SK-N-SH treated with all-trans-retinoic acid at 6 μM for 48 hours (cell line): ENCODE data around the gene WWC2.

Source experiments
- ATAC-seq: fragments of 200-7000 bp; cut with Tn5 transposase; 3 replicates; pipeline ENCODE4 v1.9.1; 2020; ENCODE audit warnings: mild to moderate bottlenecking, moderate library complexity
- ARNTL ChIP-seq: fragments of 450-650 bp; formaldehyde crosslinking; IDR thresholded peaks from 2 replicates; pipeline ENCODE4 v1.5.0; 2020; ENCODE audit warnings: low read depth, mild to moderate bottlenecking, moderate library complexity, borderline replicate concordance
- ESRRG ChIP-seq: fragments of 250-450 bp; sonication (Bioruptor Pico); IDR thresholded peaks from 2 replicates; pipeline ENCODE4 v1.6.1; 2021; ENCODE audit warnings: mild to moderate bottlenecking
- GLIS3 ChIP-seq: fragments of 250-450 bp; sonication (Bioruptor Pico); IDR thresholded peaks from 2 replicates; pipeline ENCODE4 v1.5.0; 2020; ENCODE audit warnings: mild to moderate bottlenecking, moderate library complexity
- ISL1 ChIP-seq: fragments of 250-450 bp; sonication (Bioruptor Pico); IDR thresholded peaks from 2 replicates; pipeline ENCODE4 v2.1.2; 2022; ENCODE audit warnings: mild to moderate bottlenecking, moderate library complexity
- POU6F1 ChIP-seq: fragments of 250-450 bp; sonication (Bioruptor Pico); IDR thresholded peaks from 2 replicates; pipeline ENCODE4 v1.8.0; 2021; ENCODE audit warnings: low read depth, mild to moderate bottlenecking, moderate library complexity, borderline replicate concordance
- PPARA ChIP-seq: fragments of 250-450 bp; sonication (Bioruptor Pico); IDR thresholded peaks from 2 replicates; pipeline ENCODE4 v1.5.0; 2020; ENCODE audit warnings: mild to moderate bottlenecking, borderline replicate concordance
- RARB ChIP-seq: fragments of 250-450 bp; sonication (Bioruptor Pico); IDR thresholded peaks from 2 replicates; pipeline ENCODE4 v1.8.0; 2021; ENCODE audit warnings: mild to moderate bottlenecking, moderate library complexity
- SNAI2 ChIP-seq: fragments of 250-450 bp; sonication (Bioruptor Pico); IDR thresholded peaks from 2 replicates; pipeline ENCODE4 v1.5.0; 2020; ENCODE audit warnings: mild to moderate bottlenecking, moderate library complexity
- TCF4 ChIP-seq: fragments of 250-450 bp; sonication (Bioruptor Pico); IDR thresholded peaks from 2 replicates; pipeline ENCODE4 v1.8.0; 2021; ENCODE audit warnings: mild to moderate bottlenecking, moderate library complexity, borderline replicate concordance
- TOX ChIP-seq: fragments of 250-450 bp; sonication (Bioruptor Pico); IDR thresholded peaks from 2 replicates; pipeline ENCODE4 v1.8.0; 2021; ENCODE audit warnings: mild to moderate bottlenecking, moderate library complexity, borderline replicate concordance
- TSHZ2 ChIP-seq: fragments of 250-450 bp; sonication (Bioruptor Pico); IDR thresholded peaks from 2 replicates; pipeline ENCODE4 v1.5.0; 2020; ENCODE audit warnings: mild to moderate bottlenecking, moderate library complexity
- ZC3H10 ChIP-seq: fragments of 250-450 bp; sonication (Bioruptor Pico); IDR thresholded peaks from 2 replicates; pipeline ENCODE4 v1.5.1; 2021; ENCODE audit warnings: mild to moderate bottlenecking, moderate library complexity
- ZFP3 ChIP-seq: fragments of 250-450 bp; sonication (Bioruptor Pico); IDR thresholded peaks from 2 replicates; pipeline ENCODE4 v1.5.0; 2020; ENCODE audit warnings: mild to moderate bottlenecking, moderate library complexity
- ZFP30 ChIP-seq: fragments of 450-650 bp; formaldehyde crosslinking; IDR thresholded peaks from 2 replicates; pipeline ENCODE4 v1.5.0; 2022; ENCODE audit warnings: mild to moderate bottlenecking, moderate library complexity
- ZNF565 ChIP-seq: fragments of 450-650 bp; formaldehyde crosslinking; conservative IDR thresholded peaks from 2 replicates; pipeline ENCODE4 v1.5.0; 2020; ENCODE audit warnings: low read depth, mild to moderate bottlenecking, moderate library complexity
- ZNF70 ChIP-seq: fragments of 450-650 bp; formaldehyde crosslinking; IDR thresholded peaks from 2 replicates; pipeline ENCODE4 v1.5.0; 2020; ENCODE audit warnings: mild to moderate bottlenecking, moderate library complexity
- ZNF8 ChIP-seq: fragments of 450-650 bp; formaldehyde crosslinking; IDR thresholded peaks from 2 replicates; pipeline ENCODE4 v1.5.0; 2020; ENCODE audit warnings: mild to moderate bottlenecking, moderate library complexity
- TF ChIP-seq, protein P1 (sequence below): fragments of 250-450 bp; sonication (Bioruptor Pico); IDR thresholded peaks from 2 replicates; pipeline ENCODE4 v1.5.1; 2020; ENCODE audit warnings: low read depth, mild to moderate bottlenecking, moderate library complexity
- TF ChIP-seq, protein P2 (sequence below): fragments of 250-450 bp; sonication (Bioruptor Pico); IDR thresholded peaks from 2 replicates; pipeline ENCODE4 v1.5.1; 2021; ENCODE audit warnings: mild to moderate bottlenecking, moderate library complexity
- TF ChIP-seq, protein P3 (sequence below): fragments of 250-450 bp; sonication (Bioruptor Pico); IDR thresholded peaks from 2 replicates; pipeline ENCODE4 v1.8.0; 2020; ENCODE audit warnings: mild to moderate bottlenecking, moderate library complexity, borderline replicate concordance

Gene WWC2

DNA sequence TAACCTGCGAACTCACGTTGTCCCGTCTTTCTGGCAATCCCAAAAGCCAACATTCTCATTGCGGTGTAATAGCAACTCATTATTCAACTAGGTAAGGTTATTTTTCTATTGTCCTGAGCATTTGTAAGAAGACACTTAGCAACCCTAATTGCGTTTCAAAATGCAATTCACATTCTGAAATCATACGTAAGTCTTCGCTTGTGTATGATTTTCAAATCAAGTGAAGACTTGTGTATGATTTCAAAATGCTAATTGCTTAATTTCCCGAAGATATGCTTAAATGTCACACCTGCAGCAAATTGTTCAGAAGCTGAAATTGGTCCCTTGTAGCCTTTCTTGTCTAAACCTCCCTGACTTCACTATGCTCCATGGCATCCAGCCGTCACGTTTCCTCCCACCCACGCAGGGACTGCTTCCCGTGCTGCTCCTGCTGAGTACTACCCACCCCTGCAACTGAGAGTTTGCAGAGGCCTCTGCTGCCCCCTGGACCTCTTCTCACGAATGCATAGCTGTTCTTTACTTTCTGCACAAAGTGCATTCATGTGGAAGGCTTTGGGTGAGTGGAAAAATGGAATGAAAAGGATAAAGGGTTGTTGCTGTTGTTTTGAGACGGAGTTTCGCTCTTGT lies 264.0 kb downstream of the WWC2 start:
- 0 out of 3 replicates have a peak, but pooled peaks have one; percentile 22 for ATAC-seq
- no peak for TF ChIP-seq ISL1 (CRISPR knock-in tag)
- TF ChIP-seq, protein P1, sequence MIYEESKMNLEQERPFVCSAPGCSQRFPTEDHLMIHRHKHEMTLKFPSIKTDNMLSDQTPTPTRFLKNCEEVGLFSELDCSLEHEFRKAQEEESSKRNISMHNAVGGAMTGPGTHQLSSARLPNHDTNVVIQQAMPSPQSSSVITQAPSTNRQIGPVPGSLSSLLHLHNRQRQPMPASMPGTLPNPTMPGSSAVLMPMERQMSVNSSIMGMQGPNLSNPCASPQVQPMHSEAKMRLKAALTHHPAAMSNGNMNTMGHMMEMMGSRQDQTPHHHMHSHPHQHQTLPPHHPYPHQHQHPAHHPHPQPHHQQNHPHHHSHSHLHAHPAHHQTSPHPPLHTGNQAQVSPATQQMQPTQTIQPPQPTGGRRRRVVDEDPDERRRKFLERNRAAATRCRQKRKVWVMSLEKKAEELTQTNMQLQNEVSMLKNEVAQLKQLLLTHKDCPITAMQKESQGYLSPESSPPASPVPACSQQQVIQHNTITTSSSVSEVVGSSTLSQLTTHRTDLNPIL (CRISPR knock-in tag): no peak
- TF ChIP-seq ZNF8 (CRISPR knock-in tag): no peak
- TF ChIP-seq ARNTL (CRISPR knock-in tag): no peak
- no peak for TF ChIP-seq ZFP3 (CRISPR knock-in tag)
- no peak for TF ChIP-seq ZC3H10
- TF ChIP-seq, protein P2, sequence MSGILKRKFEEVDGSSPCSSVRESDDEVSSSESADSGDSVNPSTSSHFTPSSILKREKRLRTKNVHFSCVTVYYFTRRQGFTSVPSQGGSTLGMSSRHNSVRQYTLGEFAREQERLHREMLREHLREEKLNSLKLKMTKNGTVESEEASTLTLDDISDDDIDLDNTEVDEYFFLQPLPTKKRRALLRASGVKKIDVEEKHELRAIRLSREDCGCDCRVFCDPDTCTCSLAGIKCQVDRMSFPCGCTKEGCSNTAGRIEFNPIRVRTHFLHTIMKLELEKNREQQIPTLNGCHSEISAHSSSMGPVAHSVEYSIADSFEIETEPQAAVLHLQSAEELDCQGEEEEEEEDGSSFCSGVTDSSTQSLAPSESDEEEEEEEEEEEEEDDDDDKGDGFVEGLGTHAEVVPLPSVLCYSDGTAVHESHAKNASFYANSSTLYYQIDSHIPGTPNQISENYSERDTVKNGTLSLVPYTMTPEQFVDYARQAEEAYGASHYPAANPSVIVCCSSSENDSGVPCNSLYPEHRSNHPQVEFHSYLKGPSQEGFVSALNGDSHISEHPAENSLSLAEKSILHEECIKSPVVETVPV (CRISPR knock-in tag): no peak

DNA sequence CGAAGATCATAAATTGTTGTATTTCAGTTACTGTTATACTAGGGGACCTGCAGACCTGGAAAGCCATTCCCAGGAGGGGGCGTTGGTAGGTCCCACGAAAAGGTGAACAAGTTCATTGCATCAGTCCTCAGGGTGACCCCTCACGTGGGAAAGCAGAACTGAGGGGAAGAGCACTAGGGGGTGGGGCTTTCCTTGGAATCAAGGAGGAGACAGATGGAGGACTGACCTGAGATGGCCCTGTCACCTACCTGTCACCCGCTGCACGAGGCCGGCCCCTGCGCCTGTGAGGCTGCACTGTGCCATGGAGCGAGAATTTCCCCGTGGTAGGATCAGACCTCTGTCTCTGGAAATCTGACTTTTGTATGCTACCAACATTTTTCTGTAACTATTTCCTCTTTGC lies 265.0 kb downstream of the WWC2 start:
- TF ChIP-seq ISL1 (CRISPR knock-in tag) (no peak), RARB (CRISPR knock-in tag) (no peak), GLIS3 (CRISPR knock-in tag) (no peak), ZFP3 (CRISPR knock-in tag) (no peak), ZFP30 (CRISPR knock-in tag) (no peak), SNAI2 (CRISPR knock-in tag) (no peak), TOX (CRISPR knock-in tag) (no peak), ZNF70 (CRISPR knock-in tag) (no peak), POU6F1 (CRISPR knock-in tag) (no peak), PPARA (CRISPR knock-in tag) (no peak), ESRRG (CRISPR knock-in tag) (no peak), TCF4 (CRISPR knock-in tag) (no peak), ZNF565 (no peak), ZC3H10 (no peak)
- TF ChIP-seq, protein P1 (CRISPR knock-in tag): no peak
- TF ChIP-seq, protein P2 (CRISPR knock-in tag): no peak
- TF ChIP-seq, protein P3, sequence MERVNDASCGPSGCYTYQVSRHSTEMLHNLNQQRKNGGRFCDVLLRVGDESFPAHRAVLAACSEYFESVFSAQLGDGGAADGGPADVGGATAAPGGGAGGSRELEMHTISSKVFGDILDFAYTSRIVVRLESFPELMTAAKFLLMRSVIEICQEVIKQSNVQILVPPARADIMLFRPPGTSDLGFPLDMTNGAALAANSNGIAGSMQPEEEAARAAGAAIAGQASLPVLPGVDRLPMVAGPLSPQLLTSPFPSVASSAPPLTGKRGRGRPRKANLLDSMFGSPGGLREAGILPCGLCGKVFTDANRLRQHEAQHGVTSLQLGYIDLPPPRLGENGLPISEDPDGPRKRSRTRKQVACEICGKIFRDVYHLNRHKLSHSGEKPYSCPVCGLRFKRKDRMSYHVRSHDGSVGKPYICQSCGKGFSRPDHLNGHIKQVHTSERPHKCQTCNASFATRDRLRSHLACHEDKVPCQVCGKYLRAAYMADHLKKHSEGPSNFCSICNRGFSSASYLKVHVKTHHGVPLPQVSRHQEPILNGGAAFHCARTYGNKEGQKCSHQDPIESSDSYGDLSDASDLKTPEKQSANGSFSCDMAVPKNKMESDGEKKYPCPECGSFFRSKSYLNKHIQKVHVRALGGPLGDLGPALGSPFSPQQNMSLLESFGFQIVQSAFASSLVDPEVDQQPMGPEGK (CRISPR knock-in tag): no peak

GRCh38 chr4:183366206-183366835 lies 267.3 kb downstream of the WWC2 start:
- no peak; the same call in 1 of the 3 replicates for ATAC-seq

More for the DNA sequence above, 265.0 kb downstream of the WWC2 start:
- no peak for ATAC-seq

More at GRCh38 chr4:183366206-183366835, 267.3 kb downstream of the WWC2 start:
- TF ChIP-seq GLIS3 (CRISPR knock-in tag) (no peak), POU6F1 (CRISPR knock-in tag) (no peak), ESRRG (CRISPR knock-in tag) (no peak), ZFP3 (CRISPR knock-in tag) (no peak), ZNF70 (CRISPR knock-in tag) (no peak), TSHZ2 (CRISPR knock-in tag) (no peak), TOX (CRISPR knock-in tag) (no peak)
- TF ChIP-seq, protein P1 (CRISPR knock-in tag): no peak
